Uterus (tissue), 2 donors: ENCODE data around the gene KIAA0513.

Experiments
- POLR2A ChIP-seq, 2 donors: fragments of 450-650 bp; IDR thresholded peaks; one replicate each; pipeline ENCODE4 v1.6.1; 2016; ENCODE audit warnings: antibody characterized with exemption in 2 of 2, mild to moderate bottlenecking in 1 of 2, moderate library complexity in 1 of 2
- TF ChIP-seq, protein P1 (sequence below), 4 experiments: fragments of 200-600 bp in 2 of 4; fragments of 450-650 bp in 2 of 4; sonication (generic) in 2 of 4; IDR thresholded peaks; one replicate each; pipeline ENCODE4 v1.5.1; 2016 to 2019; ENCODE audit warnings: antibody characterized with exemption in 4 of 4, mild to moderate bottlenecking in 2 of 4, moderate library complexity in 1 of 4

GRCh38 chr16:85011846-85012284 is 15.7 kb upstream of the KIAA0513 start:
- no peak for TF ChIP-seq POLR2A (IDR thresholded peaks at IDR 0.05)
- TF ChIP-seq, protein P1, sequence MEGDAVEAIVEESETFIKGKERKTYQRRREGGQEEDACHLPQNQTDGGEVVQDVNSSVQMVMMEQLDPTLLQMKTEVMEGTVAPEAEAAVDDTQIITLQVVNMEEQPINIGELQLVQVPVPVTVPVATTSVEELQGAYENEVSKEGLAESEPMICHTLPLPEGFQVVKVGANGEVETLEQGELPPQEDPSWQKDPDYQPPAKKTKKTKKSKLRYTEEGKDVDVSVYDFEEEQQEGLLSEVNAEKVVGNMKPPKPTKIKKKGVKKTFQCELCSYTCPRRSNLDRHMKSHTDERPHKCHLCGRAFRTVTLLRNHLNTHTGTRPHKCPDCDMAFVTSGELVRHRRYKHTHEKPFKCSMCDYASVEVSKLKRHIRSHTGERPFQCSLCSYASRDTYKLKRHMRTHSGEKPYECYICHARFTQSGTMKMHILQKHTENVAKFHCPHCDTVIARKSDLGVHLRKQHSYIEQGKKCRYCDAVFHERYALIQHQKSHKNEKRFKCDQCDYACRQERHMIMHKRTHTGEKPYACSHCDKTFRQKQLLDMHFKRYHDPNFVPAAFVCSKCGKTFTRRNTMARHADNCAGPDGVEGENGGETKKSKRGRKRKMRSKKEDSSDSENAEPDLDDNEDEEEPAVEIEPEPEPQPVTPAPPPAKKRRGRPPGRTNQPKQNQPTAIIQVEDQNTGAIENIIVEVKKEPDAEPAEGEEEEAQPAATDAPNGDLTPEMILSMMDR (IDR thresholded peaks at IDR 0.05): no peak
